ENCODE data around the gene MDM4.
"Not testable (repeated sequence)": the region's sequence is repeated elsewhere in the genome, so short reads cannot be mapped to it uniquely, and the experiment has no call there.

Gene MDM4

DNA sequence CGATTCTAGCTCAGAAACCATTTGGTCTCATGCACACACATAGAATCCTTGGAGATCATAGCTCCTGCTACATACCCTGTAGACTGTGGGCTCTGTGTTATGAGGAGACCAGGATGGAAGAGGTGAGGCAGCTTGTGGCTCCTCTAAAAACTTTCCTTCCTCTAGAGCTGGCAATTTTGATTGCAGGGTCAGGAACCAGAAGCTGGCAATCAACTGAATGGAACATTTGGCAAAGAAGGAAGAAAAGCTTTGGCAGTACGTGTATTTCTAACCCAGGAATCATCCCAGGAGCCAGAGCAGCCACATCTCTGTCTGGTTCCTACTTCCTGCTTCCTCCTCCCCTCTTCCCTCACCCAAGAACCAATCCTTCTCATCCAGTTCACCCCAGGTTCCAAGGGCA, 37.3 kb upstream of the MDM4 start:
- H3K4me3 ChIP-seq (ENCODE audit: low read depth, low read length), result no peak overlapping the region
- TF ChIP-seq, protein P1, sequence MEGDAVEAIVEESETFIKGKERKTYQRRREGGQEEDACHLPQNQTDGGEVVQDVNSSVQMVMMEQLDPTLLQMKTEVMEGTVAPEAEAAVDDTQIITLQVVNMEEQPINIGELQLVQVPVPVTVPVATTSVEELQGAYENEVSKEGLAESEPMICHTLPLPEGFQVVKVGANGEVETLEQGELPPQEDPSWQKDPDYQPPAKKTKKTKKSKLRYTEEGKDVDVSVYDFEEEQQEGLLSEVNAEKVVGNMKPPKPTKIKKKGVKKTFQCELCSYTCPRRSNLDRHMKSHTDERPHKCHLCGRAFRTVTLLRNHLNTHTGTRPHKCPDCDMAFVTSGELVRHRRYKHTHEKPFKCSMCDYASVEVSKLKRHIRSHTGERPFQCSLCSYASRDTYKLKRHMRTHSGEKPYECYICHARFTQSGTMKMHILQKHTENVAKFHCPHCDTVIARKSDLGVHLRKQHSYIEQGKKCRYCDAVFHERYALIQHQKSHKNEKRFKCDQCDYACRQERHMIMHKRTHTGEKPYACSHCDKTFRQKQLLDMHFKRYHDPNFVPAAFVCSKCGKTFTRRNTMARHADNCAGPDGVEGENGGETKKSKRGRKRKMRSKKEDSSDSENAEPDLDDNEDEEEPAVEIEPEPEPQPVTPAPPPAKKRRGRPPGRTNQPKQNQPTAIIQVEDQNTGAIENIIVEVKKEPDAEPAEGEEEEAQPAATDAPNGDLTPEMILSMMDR (IDR thresholded peaks at IDR 0.05; ENCODE audit: low read depth, low read length, missing control alignments), result no peak
- no peak for DNase-seq (ENCODE audit: low read depth)

DNA sequence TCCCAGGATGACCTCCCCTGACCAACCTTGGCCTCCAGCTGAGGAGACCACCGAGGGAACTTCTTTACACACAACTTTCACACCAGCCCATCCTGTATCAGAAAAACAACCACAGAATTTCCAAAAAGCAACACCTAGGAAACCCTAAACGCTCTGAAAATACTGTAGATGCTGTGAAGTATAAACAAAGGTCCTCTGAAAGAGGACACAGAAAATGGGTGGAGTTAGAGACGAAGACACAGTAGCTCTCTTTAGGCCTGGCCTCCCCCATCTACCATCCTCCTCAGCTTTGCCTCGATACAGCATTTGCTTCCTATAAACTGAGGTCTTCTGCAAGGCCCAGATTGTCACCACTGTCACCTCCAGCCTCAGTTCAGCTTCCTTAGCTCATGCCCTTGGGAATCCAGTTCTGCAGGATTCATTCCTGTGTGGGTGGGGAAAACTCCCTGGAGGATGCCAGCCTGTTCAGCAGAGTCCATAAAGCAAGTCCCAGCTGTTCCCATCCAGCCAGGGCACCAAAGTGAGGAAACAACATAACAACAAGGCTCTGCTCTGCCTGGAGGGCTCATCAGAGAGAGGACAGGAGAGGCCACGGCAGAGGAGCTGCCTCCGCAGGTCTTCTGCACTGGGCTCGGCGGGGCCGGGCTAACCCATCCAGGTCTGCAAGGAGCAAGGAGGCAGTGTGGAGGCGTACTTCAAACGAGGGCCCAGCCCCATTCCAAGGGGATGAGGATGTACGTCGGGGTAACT, 36.6 kb upstream of the MDM4 start:
- no peak overlapping the region for H3K4me3 ChIP-seq (ENCODE audit: low read depth, low read length)
- TF ChIP-seq, protein P1 (IDR thresholded peaks at IDR 0.05; ENCODE audit: low read depth, low read length, missing control alignments), result no peak
- no peak for DNase-seq (ENCODE audit: low read depth)

DNA sequence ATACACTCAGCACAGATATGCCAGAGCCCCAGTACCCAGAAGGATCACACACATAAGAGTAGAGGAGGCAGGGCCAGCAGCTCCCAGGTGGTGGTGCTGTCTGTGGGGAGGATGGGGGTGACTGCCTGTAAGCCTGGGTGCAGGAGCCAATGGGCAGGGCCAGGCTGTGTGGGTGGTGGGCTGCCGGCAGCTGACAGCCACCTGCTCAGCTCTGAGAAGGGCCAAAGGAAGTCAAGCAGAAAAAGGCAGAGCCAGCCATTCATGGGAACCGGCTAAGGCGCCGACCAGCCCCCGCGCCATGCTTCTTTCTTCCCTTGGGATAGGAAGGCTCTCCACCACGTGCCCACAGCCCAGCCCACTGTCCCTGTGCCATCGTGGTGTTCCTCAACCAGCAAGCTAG, 35.7 kb upstream of the MDM4 start:
- TF ChIP-seq, protein P1 (IDR thresholded peaks at IDR 0.05; ENCODE audit: low read depth, low read length, missing control alignments), result peak; percentile 24

DNA sequence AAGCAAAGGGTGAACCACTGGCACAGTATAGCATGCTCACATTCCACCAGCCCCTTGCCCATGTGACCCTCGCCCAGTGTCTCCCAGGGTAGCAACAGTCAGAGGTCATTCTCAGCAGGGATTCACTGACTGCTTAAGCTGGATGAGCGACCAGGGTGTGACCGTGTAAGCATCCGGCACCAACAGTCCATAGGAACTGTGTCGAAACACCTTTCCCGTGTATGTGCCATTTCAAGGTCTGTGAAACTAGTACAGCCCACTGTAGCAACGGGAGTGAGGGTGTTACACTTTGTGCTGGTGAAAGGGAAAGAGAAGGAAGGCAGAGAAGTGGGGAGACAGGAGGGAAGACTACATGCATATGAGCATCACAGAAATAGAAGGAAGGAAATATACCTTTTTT, 32.4 kb upstream of the MDM4 start:
- no peak for DNase-seq (ENCODE audit: low read depth)
- no peak overlapping the region for H3K4me3 ChIP-seq (ENCODE audit: low read depth, low read length)
- TF ChIP-seq, protein P1 (IDR thresholded peaks at IDR 0.05; ENCODE audit: low read depth, low read length, missing control alignments), result no peak

More for the DNA sequence above, 35.7 kb upstream of the MDM4 start:
- DNase-seq (ENCODE audit: low read depth), result no peak
- no peak overlapping the region for H3K4me3 ChIP-seq (ENCODE audit: low read depth, low read length)

DNA sequence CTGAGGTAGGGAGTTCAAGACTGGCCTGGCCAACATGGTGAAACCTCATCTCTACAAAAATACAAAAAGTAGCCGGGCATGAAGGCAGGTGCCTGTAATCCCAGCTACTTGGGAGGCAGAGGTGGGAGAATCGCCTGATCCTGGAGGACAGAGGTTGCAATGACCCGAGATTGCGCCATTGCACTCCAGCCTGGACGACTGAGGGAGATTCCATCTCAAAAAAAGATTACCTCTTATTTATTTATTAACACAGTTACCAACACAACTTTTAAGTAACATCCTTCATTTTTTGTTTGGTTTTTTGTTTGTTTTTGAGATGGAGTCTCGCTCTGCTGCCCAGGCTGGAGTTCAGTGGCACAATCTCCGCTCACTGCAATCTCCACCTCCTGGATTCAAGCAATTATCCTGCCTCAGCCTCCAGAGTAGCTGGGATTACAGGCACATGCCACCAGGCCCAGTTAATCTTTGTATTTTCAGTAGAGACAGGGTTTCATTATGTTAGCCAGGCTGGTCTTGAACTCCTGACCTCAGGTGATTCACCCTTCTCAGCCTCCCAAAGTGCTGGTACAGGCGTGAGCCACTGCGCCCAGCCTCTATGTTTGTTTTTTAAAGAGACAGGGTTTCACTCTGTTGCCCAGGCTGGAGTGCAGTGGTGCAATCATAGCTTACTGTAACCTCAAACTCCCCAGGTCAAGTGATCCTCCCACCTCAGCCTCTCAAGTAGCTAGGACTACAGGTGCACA, 29.5 kb upstream of the MDM4 start:
- not testable (repeated sequence) for DNase-seq (ENCODE audit: low read depth); H3K4me3 ChIP-seq (ENCODE audit: low read depth, low read length)

DNA sequence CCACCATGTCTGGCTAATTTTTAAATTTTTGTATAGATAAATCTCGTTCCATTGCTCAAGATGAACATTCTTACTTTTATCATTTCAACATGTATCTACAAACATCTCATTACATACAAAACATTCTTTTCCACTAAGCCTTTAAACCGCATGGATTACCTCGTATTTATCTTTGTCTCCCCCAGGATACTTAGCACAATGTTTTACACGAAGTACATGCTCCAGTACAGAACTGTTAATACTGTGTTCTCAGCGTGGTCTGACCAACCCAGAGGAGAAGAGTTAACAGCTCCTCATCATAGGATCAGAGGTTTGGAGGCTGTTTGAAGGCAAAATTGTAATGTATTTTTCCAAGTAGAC, 29.0 kb upstream of the MDM4 start:
- DNase-seq (ENCODE audit: low read depth), result no peak
- no peak overlapping the region for H3K4me3 ChIP-seq (ENCODE audit: low read depth, low read length)
- TF ChIP-seq, protein P1 (IDR thresholded peaks at IDR 0.05; ENCODE audit: low read depth, low read length, missing control alignments), result no peak

DNA sequence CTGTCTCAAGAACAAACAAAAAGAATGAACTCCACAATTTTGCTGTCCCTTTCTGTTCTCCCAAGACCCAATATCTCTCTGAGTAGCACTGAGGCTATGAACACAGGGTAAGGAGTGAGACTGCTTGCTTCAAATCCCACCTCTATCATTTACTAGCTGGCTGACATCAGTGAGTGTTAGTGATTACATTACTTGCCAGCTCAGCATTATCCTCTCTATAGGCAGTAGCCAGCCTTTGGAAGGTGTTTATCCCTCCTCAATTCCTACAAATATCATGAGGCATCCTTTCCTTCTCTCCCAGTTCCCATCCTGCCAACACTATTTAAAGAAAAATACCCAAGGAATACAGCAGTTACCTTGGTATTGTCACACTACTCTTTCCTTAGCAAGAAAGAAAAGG, 24.6 kb upstream of the MDM4 start:
- TF ChIP-seq, protein P1 (IDR thresholded peaks at IDR 0.05; ENCODE audit: low read depth, low read length, missing control alignments), result no peak
- H3K4me3 ChIP-seq (ENCODE audit: low read depth, low read length), result no peak overlapping the region
- no peak for DNase-seq (ENCODE audit: low read depth)

Measured in GM12864 (cell line).